GM20431 (cell line): ENCODE measurements around the gene LTBP1.
"Not testable (repeated sequence)": the region's sequence is repeated elsewhere in the genome, so short reads cannot be mapped to it uniquely, and the experiment has no call there.

ENCODE experiments used
- in situ Hi-C: fragments of 300-500 bp; cut with MseI, MboI; formaldehyde crosslinking; loops from one replicate; pipeline ENCODE4 v1.15.0; 2020; ENCODE audit warnings: low sequenced_read_pairs; ENCODE audit not compliant: unreplicated experiment

LTBP1 gene

GRCh38 chr2:33168922-33169321 lies 222.2 kb downstream of the LTBP1 start:
- in situ Hi-C loops = no loop called here

- in situ Hi-C loops = not testable (repeated sequence)
Measured at GRCh38 chr2:33170251-33170650, 223.5 kb downstream of the LTBP1 start.

GRCh38 chr2:33177627-33178026 lies 230.9 kb downstream of the LTBP1 start:
- in situ Hi-C loops = no loop called here

GRCh38 chr2:33178209-33178608 lies 231.5 kb downstream of the LTBP1 start:
- in situ Hi-C loops = no loop called here

GRCh38 chr2:33180915-33181314 lies 234.2 kb downstream of the LTBP1 start:
- in situ Hi-C loops = no loop called here

- in situ Hi-C loops = no loop called here
Measured at GRCh38 chr2:33181466-33181865, 234.7 kb downstream of the LTBP1 start.

GRCh38 chr2:33184041-33184440 lies 237.3 kb downstream of the LTBP1 start:
- in situ Hi-C loops = no loop called here

GRCh38 chr2:33186937-33187336 lies 240.2 kb downstream of the LTBP1 start:
- in situ Hi-C loops = no loop called here

GRCh38 chr2:33188799-33189198 lies 242.0 kb downstream of the LTBP1 start:
- in situ Hi-C loops = no loop called here

GRCh38 chr2:33190393-33190937 lies 243.7 kb downstream of the LTBP1 start:
- in situ Hi-C loops = no loop called here

GRCh38 chr2:33195891-33196290 lies 249.1 kb downstream of the LTBP1 start:
- in situ Hi-C loops = no loop called here

GRCh38 chr2:33196700-33197099 lies 249.9 kb downstream of the LTBP1 start:
- in situ Hi-C loops = no loop called here

- in situ Hi-C loops = no loop called here
Measured at GRCh38 chr2:33197198-33197938, 250.6 kb downstream of the LTBP1 start.

GRCh38 chr2:33202641-33203522 lies 256.1 kb downstream of the LTBP1 start:
- in situ Hi-C loops = no loop called here

GRCh38 chr2:33204945-33205344 lies 258.2 kb downstream of the LTBP1 start:
- in situ Hi-C loops = no loop called here

- in situ Hi-C loops = no loop called here
Measured at GRCh38 chr2:33205693-33206434, 259.1 kb downstream of the LTBP1 start.

- in situ Hi-C loops = no loop called here
Measured at GRCh38 chr2:33207151-33207740, 260.5 kb downstream of the LTBP1 start.

- in situ Hi-C loops = no loop called here
Measured at GRCh38 chr2:33208400-33208799, 261.6 kb downstream of the LTBP1 start.

- in situ Hi-C loops = no loop called here
Measured at GRCh38 chr2:33209976-33210375, 263.2 kb downstream of the LTBP1 start.

GRCh38 chr2:33210626-33211025 lies 263.9 kb downstream of the LTBP1 start:
- in situ Hi-C loops = no loop called here
